Keratinocyte (primary cell): ENCODE data around the gene BTG2.

Experiments used
- CTCF ChIP-seq, 3 experiments: IDR thresholded peaks in 1 of 3; conservative IDR thresholded peaks in 1 of 3; optimal IDR thresholded peaks in 1 of 3; 2 replicates in 2 of 3; 3 replicates in 1 of 3; pipeline versions ENCODE3 to v1.5.1; 2011; ENCODE audit warnings: low read length in 3 of 3, mild to moderate bottlenecking in 3 of 3, moderate library complexity in 2 of 3, control low read depth in 1 of 3, inconsistent platforms in 1 of 3; ENCODE audit not compliant: insufficient read depth in 2 of 3; ENCODE audit errors: extremely low read depth in 1 of 3
- EZH2 ChIP-seq: IDR thresholded peaks from one replicate; pipeline ENCODE4 v1.6.1; 2012; ENCODE audit warnings: inconsistent platforms, mild to moderate bottlenecking, low read length, moderate library complexity

GRCh38 chr1:203325418-203326091 lies 20.2 kb downstream of the BTG2 start:
- no peak for TF ChIP-seq EZH2
- no peak for TF ChIP-seq CTCF (optimal IDR thresholded peaks at IDR 0.05 in 1 of 3, IDR thresholded peaks at IDR 0.05 in 1 of 3, conservative IDR thresholded peaks at IDR 0.05 in 1 of 3; ENCODE audit: extremely low read depth in 1 of 3, insufficient read depth in 2 of 3, low read length in 3 of 3)
